ENCODE data around the gene TMEM44. TPM values are rescaled to one million over a fixed set of nuclear protein-coding genes. Genes with fewer than 3 reads are reported as not detected.

Gene TMEM44
- total RNA-seq, 6 experiments from 2014 or later, result 11.8 to 14.0 (median 13.2) TPM

GRCh38 chr3:194604837-194605236 is 28.4 kb downstream of the TMEM44 start:
- no peak for DNase-seq
- no peak overlapping the region for H3K4me3 Mint-ChIP-seq
- no peaks in the 10 kb centered on the region for H3K9me3 Mint-ChIP-seq
- no peak overlapping the region for H3K27ac Mint-ChIP-seq
- peaks cover 9% of the 10 kb centered on the region; the same call in 1 of the 2 replicates for H3K36me3 Mint-ChIP-seq (ENCODE audit: low read depth)
- no peaks in the 10 kb centered on the region for H3K4me1 Mint-ChIP-seq (ENCODE audit: low read depth)
- peaks cover 3% of the 10 kb centered on the region for H3K27me3 Mint-ChIP-seq (ENCODE audit: insufficient read depth)
- TF ChIP-seq, protein P1, sequence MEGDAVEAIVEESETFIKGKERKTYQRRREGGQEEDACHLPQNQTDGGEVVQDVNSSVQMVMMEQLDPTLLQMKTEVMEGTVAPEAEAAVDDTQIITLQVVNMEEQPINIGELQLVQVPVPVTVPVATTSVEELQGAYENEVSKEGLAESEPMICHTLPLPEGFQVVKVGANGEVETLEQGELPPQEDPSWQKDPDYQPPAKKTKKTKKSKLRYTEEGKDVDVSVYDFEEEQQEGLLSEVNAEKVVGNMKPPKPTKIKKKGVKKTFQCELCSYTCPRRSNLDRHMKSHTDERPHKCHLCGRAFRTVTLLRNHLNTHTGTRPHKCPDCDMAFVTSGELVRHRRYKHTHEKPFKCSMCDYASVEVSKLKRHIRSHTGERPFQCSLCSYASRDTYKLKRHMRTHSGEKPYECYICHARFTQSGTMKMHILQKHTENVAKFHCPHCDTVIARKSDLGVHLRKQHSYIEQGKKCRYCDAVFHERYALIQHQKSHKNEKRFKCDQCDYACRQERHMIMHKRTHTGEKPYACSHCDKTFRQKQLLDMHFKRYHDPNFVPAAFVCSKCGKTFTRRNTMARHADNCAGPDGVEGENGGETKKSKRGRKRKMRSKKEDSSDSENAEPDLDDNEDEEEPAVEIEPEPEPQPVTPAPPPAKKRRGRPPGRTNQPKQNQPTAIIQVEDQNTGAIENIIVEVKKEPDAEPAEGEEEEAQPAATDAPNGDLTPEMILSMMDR (IDR thresholded peaks at IDR 0.05), result peak; percentile 70

- H3K4me1 Mint-ChIP-seq (ENCODE audit: low read depth), result no peaks in the 10 kb centered on the region
- H3K27ac Mint-ChIP-seq, result no peak overlapping the region
- no peak for DNase-seq
- H3K9me3 Mint-ChIP-seq, result no peaks in the 10 kb centered on the region
- no peak overlapping the region for H3K4me3 Mint-ChIP-seq
- peaks cover 5% of the 10 kb centered on the region; the same call in 1 of the 2 replicates for H3K36me3 Mint-ChIP-seq (ENCODE audit: low read depth)
- H3K27me3 Mint-ChIP-seq (ENCODE audit: insufficient read depth), result peaks cover 1% of the 10 kb centered on the region; the same call in 1 of the 2 replicates
- TF ChIP-seq, protein P1 (IDR thresholded peaks at IDR 0.05), result no peak
Observed at GRCh38 chr3:194604126-194604525, 29.1 kb downstream of the TMEM44 start.

GRCh38 chr3:194602669-194603171 is 30.5 kb downstream of the TMEM44 start:
- Mint-ChIP-seq H3K36me3 (ENCODE audit: low read depth) (peaks cover 5% of the 10 kb centered on the region; the same call in 1 of the 2 replicates), H3K27ac (no peak overlapping the region), H3K4me3 (no peak overlapping the region), H3K9me3 (no peaks in the 10 kb centered on the region), H3K27me3 (ENCODE audit: insufficient read depth) (peaks cover 1% of the 10 kb centered on the region; the same call in 1 of the 2 replicates), H3K4me1 (ENCODE audit: low read depth) (no peaks in the 10 kb centered on the region)
- TF ChIP-seq, protein P1 (IDR thresholded peaks at IDR 0.05), result no peak
- no peak for DNase-seq

DNA sequence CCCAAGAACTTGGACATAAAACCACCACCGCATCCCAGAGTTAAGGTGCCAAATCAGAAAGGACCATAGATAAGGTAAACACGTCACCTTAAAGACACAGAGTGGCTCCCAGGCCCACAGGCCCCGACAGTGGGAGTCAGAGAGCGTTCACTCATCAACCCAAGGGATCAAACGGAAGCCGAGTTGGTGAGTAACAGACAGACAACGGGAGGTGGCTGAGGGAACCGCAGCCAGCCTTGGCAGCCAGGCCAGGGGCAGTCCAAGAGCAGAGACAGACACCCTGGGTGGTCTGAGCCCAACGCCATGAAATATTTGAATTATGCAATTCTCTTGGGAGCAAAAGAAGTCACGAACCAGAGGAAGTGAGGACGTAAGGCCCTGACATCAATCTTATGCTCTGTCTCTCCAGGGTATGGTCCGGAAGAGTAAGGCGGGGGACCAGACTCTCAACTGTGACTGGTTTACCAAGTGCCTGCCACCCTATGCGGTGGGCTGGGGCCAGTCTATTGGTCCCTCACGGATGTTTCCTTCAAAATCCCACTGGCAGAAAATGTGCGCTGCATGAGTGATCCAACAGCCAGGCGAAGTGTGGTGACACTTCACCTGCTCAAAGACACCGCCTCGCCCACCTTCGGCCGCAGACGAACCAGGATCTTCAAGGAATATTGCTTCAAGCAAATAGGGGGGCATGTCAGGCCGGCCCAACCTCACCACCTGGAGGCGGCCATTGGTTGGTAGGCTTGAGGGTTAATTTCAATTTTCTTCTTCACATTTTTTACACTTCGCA is 34.3 kb downstream of the TMEM44 start:
- H3K9me3 Mint-ChIP-seq, result no peaks in the 10 kb centered on the region
- H3K4me3 Mint-ChIP-seq, result no peak overlapping the region
- DNase-seq, result no peak
- peaks cover 5% of the 10 kb centered on the region; the same call in 1 of the 2 replicates for H3K36me3 Mint-ChIP-seq (ENCODE audit: low read depth)
- no peaks in the 10 kb centered on the region for H3K27me3 Mint-ChIP-seq (ENCODE audit: insufficient read depth)
- TF ChIP-seq, protein P1 (IDR thresholded peaks at IDR 0.05), result no peak
- H3K4me1 Mint-ChIP-seq (ENCODE audit: low read depth), result peaks cover 8% of the 10 kb centered on the region
- no peak overlapping the region for H3K27ac Mint-ChIP-seq

GRCh38 chr3:194596906-194597305 is 36.3 kb downstream of the TMEM44 start:
- Mint-ChIP-seq H3K27ac (no peak overlapping the region), H3K36me3 (ENCODE audit: low read depth) (peaks cover 4% of the 10 kb centered on the region; the same call in 1 of the 2 replicates), H3K4me3 (no peak overlapping the region), H3K4me1 (ENCODE audit: low read depth) (peaks cover 23% of the 10 kb centered on the region), H3K27me3 (ENCODE audit: insufficient read depth) (no peaks in the 10 kb centered on the region), H3K9me3 (no peaks in the 10 kb centered on the region)
- TF ChIP-seq, protein P1 (IDR thresholded peaks at IDR 0.05), result no peak
- DNase-seq, result no peak
